ENCODE results near the gene BTBD9.

- TF ChIP-seq, protein P1, sequence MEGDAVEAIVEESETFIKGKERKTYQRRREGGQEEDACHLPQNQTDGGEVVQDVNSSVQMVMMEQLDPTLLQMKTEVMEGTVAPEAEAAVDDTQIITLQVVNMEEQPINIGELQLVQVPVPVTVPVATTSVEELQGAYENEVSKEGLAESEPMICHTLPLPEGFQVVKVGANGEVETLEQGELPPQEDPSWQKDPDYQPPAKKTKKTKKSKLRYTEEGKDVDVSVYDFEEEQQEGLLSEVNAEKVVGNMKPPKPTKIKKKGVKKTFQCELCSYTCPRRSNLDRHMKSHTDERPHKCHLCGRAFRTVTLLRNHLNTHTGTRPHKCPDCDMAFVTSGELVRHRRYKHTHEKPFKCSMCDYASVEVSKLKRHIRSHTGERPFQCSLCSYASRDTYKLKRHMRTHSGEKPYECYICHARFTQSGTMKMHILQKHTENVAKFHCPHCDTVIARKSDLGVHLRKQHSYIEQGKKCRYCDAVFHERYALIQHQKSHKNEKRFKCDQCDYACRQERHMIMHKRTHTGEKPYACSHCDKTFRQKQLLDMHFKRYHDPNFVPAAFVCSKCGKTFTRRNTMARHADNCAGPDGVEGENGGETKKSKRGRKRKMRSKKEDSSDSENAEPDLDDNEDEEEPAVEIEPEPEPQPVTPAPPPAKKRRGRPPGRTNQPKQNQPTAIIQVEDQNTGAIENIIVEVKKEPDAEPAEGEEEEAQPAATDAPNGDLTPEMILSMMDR (IDR thresholded peaks at IDR 0.05) = no peak
- TF ChIP-seq POLR2A (IDR thresholded peaks at IDR 0.05) = no peak
Measured at GRCh38 chr6:38172739-38173410, 466.9 kb downstream of the BTBD9 start.
